Measurements from ENCODE around the gene KIAA1614. TPM values are rescaled to one million over a fixed set of nuclear protein-coding genes. Genes with fewer than 3 reads are reported as not detected.

Gene KIAA1614, protein sequence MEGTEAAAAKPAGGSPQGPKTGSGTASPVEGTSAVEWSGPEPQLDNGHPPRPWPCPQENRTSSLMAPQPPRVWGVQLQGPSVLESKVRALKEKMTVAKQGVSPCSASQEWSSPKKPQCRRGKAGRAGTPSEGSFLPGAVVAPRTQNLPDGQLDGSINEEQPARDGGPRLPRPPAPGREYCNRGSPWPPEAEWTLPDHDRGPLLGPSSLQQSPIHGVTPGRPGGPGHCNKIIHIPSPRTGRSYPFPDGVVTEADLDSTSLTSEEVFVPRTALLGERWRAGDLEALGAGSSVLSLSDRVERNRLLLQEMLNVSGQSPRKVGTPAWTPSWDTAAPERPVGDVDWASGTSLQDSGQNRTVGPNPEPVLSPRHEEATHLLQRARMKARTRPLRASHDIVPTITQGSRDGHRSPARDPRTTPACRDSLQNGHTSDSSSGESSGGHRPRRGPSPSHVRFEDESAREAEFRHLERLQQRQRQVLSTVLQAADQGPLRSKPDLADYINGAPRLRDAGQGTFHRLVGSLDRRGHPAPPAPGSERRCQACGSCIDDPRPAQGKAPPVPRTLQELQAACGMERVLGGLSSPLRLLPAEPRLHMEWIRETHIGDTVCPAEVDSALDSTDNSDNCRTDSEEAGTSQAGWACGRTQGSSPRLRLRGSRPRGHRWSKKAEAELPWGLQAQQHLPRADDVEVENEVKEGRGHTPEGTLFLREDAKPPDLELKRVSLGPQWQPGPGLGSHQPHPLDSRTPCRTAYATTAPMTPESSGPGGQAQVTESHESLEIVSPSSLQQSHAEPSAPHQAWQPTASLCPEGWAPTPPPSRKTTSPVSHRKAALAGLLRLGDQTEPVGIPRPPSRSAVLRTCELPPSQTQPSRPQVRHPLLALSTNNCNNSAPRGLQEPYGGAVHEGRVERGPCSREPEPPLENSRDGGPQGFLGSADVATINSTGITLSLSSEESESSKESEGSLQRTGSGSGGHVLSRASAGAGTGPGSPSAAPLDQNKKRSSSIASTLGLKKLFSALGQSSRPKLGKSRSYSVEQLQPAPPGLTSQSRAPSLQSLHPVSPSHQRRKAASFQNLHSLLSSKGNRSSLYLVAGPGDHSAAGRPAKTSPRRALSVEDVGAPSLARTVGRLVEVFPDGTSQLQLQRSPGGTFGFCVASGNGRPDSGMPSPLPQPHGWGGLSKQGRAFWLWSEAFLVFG
- under 1 TPM; 0.19 to 0.34 TPM for total RNA-seq

DNA sequence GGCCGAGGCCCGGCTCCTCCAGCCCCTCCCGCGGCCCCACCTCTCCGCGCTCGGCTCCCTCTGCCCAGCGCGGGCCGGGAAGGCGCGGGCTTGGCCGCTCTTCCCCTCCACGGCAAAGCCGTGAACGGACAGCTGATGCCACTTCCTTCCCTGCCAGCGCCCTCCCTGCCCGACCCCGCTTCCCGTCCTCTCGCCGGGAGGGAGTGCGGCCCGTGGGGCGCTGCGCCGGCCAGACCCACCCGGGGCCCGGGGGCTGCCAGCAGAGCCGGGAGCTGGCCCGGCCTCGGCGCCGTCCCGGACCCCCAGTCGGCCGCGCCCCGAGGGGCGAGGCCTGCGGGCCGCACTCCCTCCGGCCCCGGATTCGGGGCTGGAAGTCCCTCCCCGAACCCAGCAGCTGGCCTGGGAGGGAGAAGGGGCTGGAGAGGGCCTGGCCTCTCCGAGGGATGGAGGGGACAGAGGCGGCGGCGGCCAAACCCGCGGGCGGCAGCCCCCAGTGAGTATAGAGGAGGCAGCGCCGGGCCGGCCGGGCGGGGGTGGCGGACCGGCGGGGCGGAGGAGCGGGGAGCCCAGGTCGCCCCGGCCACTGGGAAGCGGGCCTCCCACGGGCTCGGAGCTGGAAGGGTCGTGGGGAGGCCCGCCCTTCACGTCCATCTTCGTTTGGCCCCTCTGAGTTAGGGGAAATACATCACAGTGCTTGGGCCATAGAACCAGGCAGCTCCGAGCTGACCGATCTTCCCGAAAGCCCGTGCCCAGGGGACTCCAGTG is at the start of gene KIAA1614:
TSS of gene KIAA1614 (plus strand) at position 97 of the 765 bp plus-strand sequence. CDS start at position 444, 347 bp downstream.
- H3K4me3 Mint-ChIP-seq, result peak within 1 kb of the TSS; percentile 61
- H3K9me3 Mint-ChIP-seq, result no peaks in the 10 kb centered on the region
- no peak within 1 kb of the TSS for H3K27ac Mint-ChIP-seq
- POLR2A ChIA-PET, result no interaction called here
- peak; percentile 40 for DNase-seq
- peak; percentile 48 for ATAC-seq (ENCODE audit: low read depth)
- no peaks in the 10 kb centered on the region for H3K36me3 Mint-ChIP-seq
- H3K4me1 Mint-ChIP-seq, result peaks cover 12% of the 10 kb centered on the region
- H3K27me3 Mint-ChIP-seq, result peaks cover 40% of the 10 kb centered on the region

DNA sequence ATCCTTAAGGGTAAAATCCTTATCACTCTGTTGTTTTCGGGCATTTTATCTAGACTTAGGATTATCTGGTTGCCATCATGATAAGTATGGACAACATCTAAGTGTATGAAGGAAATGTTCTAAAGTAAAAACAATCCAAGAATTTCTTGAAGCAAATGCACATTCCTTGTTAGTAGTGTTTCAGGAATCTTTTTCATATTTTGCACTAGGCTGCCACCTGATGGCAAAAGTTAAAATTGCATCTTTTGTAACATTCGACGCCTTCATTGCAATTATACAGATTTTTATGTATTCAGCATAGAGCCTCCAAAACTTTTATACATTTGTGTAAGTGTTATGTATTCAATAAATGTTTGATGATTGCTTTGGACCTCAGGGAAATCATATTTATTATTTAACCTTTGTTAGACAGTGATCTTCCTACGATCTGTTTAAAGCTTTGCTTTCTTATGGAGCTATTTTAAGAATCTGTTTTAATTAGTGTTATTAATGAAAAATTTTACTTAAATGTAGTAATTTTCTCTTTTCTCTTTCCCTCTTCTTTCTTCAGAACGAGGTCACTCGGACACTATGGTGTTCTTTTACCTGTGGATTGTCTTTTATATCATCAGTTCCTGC is 49.4 kb upstream of the KIAA1614 start:
- no peaks in the 10 kb centered on the region for H3K9me3 Mint-ChIP-seq
- H3K4me1 Mint-ChIP-seq, result no peaks in the 10 kb centered on the region
- POLR2A ChIA-PET, result no interaction called here
- no peak for ATAC-seq (ENCODE audit: low read depth)
- no peaks in the 10 kb centered on the region for H3K36me3 Mint-ChIP-seq
- no peaks in the 10 kb centered on the region for H3K27me3 Mint-ChIP-seq
- H3K4me3 Mint-ChIP-seq, result no peak overlapping the region
- DNase-seq, result no peak
- no peak overlapping the region for H3K27ac Mint-ChIP-seq

DNA sequence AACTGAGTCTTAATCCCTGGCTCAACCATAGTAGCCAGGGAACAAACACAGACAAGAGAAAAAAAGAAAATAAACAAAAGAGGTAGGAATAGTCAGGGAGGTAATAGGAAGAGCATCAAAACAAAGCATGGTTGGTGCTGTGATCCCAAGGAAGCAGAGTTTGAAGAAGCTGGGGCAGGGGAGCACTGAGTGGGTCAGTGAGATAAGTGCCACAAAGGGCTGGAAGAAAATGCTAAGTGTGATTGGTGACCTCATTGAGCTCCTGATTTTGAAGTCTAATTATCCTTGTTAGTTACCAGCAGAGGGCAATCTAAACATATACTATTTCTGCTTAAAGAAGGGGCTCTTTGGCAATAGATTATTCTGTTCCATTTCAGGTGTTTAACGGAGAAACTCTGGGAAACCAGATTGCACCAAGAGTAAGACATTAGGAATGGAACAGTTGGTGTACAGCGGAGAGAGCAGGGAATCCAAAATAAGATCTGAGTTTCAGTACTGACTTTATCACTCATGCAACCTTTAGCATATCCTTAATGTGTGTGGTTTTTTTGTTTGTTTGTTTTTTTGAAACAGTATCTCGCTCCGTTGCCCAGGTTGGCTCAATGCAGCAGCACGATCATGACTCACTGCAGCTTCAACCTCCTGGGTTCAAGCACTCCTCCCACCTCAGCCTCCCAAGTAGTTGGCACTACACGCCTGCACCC is 30.7 kb upstream of the KIAA1614 start:
- H3K27ac Mint-ChIP-seq, result no peak overlapping the region
- no peaks in the 10 kb centered on the region for H3K27me3 Mint-ChIP-seq
- H3K36me3 Mint-ChIP-seq, result no peaks in the 10 kb centered on the region
- DNase-seq (no peak), ATAC-seq (ENCODE audit: low read depth) (no peak)
- no peaks in the 10 kb centered on the region for H3K9me3 Mint-ChIP-seq
- H3K4me1 Mint-ChIP-seq, result peaks cover 2% of the 10 kb centered on the region
- H3K4me3 Mint-ChIP-seq, result no peak overlapping the region
- POLR2A ChIA-PET, result interaction anchor here (0.6 kb wide), 1 partner anchor 262 kb away, joined by 3 read pairs; no protein-coding TSS in a partner anchor

DNA sequence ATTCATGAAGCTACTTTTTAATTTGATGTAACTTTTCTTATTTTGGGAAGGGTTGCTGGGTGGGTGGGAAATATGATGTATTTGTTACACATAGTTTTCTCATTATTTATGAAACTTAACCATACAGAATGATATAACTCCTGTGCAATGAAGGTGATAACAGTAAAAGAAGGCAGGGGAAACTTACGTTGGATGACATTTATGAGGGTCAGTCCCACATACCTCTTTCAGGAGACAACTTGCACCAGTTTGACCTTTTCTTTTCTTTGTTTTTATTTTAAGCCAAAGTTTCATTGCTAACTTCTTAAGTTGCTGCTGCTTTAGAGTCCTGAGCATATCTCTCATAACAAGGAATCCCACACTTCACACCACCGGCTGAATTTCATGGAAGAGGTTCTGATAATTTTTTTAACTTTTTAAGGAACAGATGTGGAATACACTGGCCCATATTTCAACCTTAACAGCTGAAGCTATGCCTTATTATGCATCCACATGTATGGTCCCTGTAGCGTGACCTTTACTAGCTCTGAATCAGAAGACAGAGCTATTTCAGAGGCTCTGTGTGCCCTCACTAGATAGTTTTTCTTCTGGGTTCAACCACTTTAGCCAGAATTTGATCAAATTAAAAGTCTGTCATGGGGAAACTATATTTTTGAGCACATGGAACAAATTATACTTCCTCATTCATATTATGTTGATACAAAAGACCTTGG is 28.0 kb upstream of the KIAA1614 start:
- DNase-seq (no peak), ATAC-seq (ENCODE audit: low read depth) (no peak)
- H3K36me3 Mint-ChIP-seq, result peaks cover 2% of the 10 kb centered on the region
- H3K27ac Mint-ChIP-seq, result no peak overlapping the region
- no peak overlapping the region for H3K4me3 Mint-ChIP-seq
- no peaks in the 10 kb centered on the region for H3K9me3 Mint-ChIP-seq
- H3K27me3 Mint-ChIP-seq, result no peaks in the 10 kb centered on the region
- POLR2A ChIA-PET, result no interaction called here
- H3K4me1 Mint-ChIP-seq, result peaks cover 2% of the 10 kb centered on the region

DNA sequence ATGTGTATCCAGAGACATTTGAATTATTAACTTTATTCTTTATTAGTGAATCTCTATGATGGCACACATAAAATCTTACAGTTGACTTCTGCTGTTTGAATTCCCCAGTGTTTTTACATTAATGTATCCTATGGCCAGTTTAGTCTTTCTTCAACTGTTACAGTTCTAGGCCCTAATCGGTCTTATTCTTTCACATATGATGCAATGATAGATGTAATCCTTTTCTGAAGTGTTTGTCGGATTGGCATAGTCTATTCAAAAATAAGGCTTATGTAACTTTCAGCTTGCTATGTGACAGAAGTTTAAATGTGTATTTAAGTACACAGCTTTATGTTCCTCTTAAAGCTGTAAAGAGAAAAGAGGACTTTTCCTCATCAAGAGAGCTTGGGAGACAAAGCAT is 26.4 kb upstream of the KIAA1614 start:
- no peaks in the 10 kb centered on the region for H3K27me3 Mint-ChIP-seq
- DNase-seq, result no peak
- peaks cover 2% of the 10 kb centered on the region for H3K4me1 Mint-ChIP-seq
- H3K9me3 Mint-ChIP-seq, result no peaks in the 10 kb centered on the region
- POLR2A ChIA-PET, result no interaction called here
- ATAC-seq (ENCODE audit: low read depth), result no peak
- no peak overlapping the region for H3K4me3 Mint-ChIP-seq
- peaks cover 2% of the 10 kb centered on the region for H3K36me3 Mint-ChIP-seq
- H3K27ac Mint-ChIP-seq, result no peak overlapping the region

DNA sequence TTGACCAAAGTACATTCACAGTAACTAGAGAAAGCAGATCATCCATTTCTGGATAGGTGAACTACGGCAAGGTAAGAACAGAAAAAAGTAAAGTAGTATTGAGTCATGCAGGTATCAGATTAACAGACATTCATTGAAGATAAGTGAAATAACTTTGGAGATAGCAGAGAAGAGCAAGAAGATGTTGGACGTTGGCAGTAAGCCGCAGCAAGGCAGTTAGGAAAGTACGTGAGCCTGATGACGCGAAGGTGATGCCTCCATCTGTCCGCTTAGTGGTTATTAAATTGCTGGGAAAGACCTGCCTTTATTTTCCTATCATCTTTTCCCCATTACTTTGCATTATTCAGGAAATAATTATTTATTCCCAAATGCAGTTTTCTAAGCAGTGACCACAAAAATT is 24.9 kb upstream of the KIAA1614 start:
- Mint-ChIP-seq H3K36me3 (peaks cover 2% of the 10 kb centered on the region), H3K27me3 (no peaks in the 10 kb centered on the region), H3K9me3 (no peaks in the 10 kb centered on the region), H3K4me1 (no peaks in the 10 kb centered on the region), H3K27ac (no peak overlapping the region), H3K4me3 (no peak overlapping the region)
- ATAC-seq (ENCODE audit: low read depth), result no peak
- DNase-seq, result no peak
- POLR2A ChIA-PET, result no interaction called here

DNA sequence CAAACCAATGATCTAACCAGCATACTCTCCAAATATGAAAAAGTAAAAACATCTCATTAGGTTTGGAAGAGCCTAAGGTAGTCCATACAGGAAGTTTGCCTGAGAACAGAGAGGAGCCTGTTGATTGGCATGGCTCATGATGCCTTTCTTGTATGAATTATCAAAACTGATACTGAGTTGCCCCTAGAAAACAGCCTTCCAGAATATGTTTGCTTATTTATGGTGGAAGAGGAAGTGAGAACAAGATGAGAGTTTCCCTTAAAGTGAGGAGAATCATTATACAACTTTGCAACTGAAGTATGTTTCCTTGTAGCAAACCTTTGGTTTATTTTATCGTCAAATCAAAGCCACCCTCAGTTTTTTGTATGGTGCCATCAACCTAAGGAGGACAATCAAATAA is 23.8 kb upstream of the KIAA1614 start:
- H3K27ac Mint-ChIP-seq, result no peak overlapping the region
- no peak overlapping the region for H3K4me3 Mint-ChIP-seq
- H3K4me1 Mint-ChIP-seq, result peaks cover 6% of the 10 kb centered on the region
- POLR2A ChIA-PET, result interaction anchor here (0.5 kb wide), 1 partner anchor 8 kb away, joined by 3 read pairs; no protein-coding TSS in a partner anchor
- DNase-seq (no peak), ATAC-seq (ENCODE audit: low read depth) (no peak)
- no peaks in the 10 kb centered on the region for H3K9me3 Mint-ChIP-seq
- H3K36me3 Mint-ChIP-seq, result peaks cover 2% of the 10 kb centered on the region
- no peaks in the 10 kb centered on the region for H3K27me3 Mint-ChIP-seq

DNA sequence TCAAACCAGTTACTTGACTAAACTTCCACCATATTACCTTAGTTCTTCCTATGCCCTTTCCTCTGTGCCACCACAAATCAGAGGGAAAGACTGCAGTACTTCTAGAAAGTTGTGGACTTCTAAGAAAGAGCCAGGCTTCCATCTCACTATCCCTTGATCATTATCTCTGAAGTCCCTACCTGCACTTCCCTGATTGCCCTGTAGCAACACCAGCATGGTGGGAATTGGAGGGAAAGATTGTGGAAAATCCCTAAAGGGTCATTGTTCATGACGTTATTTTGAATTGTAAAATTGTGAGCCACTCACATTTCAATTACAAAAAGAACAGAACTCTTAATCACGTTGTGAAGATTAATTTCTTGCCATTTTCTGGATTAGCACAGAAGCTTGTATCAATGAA is 23.4 kb upstream of the KIAA1614 start:
- Mint-ChIP-seq H3K27me3 (no peaks in the 10 kb centered on the region), H3K4me3 (no peak overlapping the region), H3K4me1 (peaks cover 6% of the 10 kb centered on the region), H3K27ac (no peak overlapping the region), H3K36me3 (peaks cover 2% of the 10 kb centered on the region), H3K9me3 (no peaks in the 10 kb centered on the region)
- ATAC-seq (ENCODE audit: low read depth) (no peak), DNase-seq (no peak)
- POLR2A ChIA-PET, result no interaction called here

DNA sequence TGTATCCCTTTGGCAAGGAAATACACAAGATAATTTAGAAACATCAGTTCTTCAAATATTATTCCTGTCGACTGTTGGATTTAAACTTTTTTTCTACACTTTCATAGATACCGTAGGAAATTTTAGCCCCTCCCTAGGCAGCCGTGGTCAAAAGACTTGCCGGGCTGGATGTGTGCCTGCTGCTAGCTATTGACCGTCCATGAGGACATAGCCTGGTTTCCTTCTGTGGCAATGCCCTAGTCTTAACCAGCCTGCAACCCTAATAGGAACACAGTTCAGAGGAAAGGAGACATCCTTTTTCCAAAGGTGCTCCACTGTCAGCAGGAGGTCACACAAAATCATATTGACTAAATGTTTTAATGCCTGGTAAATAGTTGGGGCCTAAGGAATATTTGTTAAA is 20.4 kb upstream of the KIAA1614 start:
- Mint-ChIP-seq H3K4me1 (peaks cover 6% of the 10 kb centered on the region), H3K27ac (no peak overlapping the region), H3K4me3 (no peak overlapping the region), H3K27me3 (peaks cover 2% of the 10 kb centered on the region), H3K9me3 (peaks cover 2% of the 10 kb centered on the region), H3K36me3 (peaks cover 4% of the 10 kb centered on the region)
- no peak for ATAC-seq (ENCODE audit: low read depth)
- POLR2A ChIA-PET, result no interaction called here
- no peak for DNase-seq

DNA sequence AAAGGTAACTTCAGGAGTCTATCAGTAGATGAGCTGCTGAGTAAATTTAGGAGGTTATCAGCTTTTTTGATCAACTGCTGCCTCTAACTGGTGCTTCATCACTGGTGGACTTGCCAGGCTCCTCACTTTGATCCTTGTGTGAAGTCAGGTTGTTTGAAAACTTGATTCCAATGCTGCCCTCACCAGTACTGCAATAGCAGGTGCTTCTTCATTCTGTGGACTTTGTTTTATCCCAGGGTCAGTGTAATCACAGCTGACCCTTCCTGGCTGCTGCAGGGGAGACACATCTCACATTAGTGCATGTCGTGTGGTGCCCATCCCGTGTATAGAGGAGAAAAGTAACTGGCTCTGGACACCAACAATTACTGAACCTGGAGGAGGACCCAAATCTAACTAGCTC is 20.0 kb upstream of the KIAA1614 start:
- Mint-ChIP-seq H3K4me1 (peaks cover 6% of the 10 kb centered on the region), H3K9me3 (peaks cover 2% of the 10 kb centered on the region), H3K4me3 (no peak overlapping the region), H3K27me3 (peaks cover 2% of the 10 kb centered on the region), H3K36me3 (peaks cover 3% of the 10 kb centered on the region), H3K27ac (no peak overlapping the region)
- ATAC-seq (ENCODE audit: low read depth), result no peak
- no peak for DNase-seq
- POLR2A ChIA-PET, result no interaction called here

DNA sequence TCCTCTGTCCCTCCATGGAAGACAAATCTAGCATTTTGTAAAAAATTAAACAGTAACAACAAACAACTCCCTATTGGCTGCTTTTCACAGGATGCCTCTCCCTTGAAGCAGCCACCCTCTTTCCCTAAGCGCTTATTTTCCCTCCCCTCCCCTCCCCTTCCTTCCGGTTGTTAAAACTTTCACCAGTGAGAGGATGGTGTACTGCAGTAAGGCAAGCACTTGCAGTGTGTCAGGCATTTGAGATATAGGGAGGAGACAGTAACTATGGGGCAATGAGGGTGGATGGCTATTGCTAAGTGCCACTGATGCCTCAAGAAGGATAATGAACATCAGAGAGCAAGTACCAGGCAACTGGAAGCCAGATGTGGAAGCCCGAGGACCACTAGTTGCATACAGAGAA is 19.1 kb upstream of the KIAA1614 start:
- no peak for DNase-seq
- Mint-ChIP-seq H3K27ac (no peak overlapping the region), H3K4me1 (peaks cover 6% of the 10 kb centered on the region)

More for the DNA sequence above, 19.1 kb upstream of the KIAA1614 start:
- Mint-ChIP-seq H3K36me3 (peaks cover 2% of the 10 kb centered on the region), H3K27me3 (peaks cover 2% of the 10 kb centered on the region), H3K4me3 (no peak overlapping the region), H3K9me3 (peaks cover 2% of the 10 kb centered on the region)
- POLR2A ChIA-PET, result no interaction called here
- no peak for ATAC-seq (ENCODE audit: low read depth)
